Activated naive CD8-positive, alpha-beta T cell treated with anti-CD3 and anti-CD28 coated beads for 36 hours (primary cell): Measurements from ENCODE around the gene RUNX3. TPM values are rescaled to one million over a fixed set of nuclear protein-coding genes. Genes with fewer than 3 reads are reported as not detected.
"Not testable (repeated sequence)": the region's sequence is repeated elsewhere in the genome, so short reads cannot be mapped to it uniquely, and the experiment has no call there.

Experiments used
- DNase-seq: peaks from one replicate; pipeline ENCODE4 v3.0.0; 2021
- H3K27ac Mint-ChIP-seq: one replicate; pipeline ENCODE4 v1.8.0; 2022; ENCODE audit warnings: mild to moderate bottlenecking, moderate library complexity, mixed read lengths
- H3K27me3 Mint-ChIP-seq: one replicate; pipeline ENCODE4 v1.8.0; 2022; ENCODE audit warnings: mild to moderate bottlenecking, mixed read lengths
- H3K36me3 Mint-ChIP-seq: one replicate; pipeline ENCODE4 v1.8.0; 2021; ENCODE audit warnings: mild to moderate bottlenecking, mixed read lengths
- H3K4me1 Mint-ChIP-seq: one replicate; pipeline ENCODE4 v1.8.0; 2021; ENCODE audit warnings: mixed read lengths
- H3K4me3 Mint-ChIP-seq: one replicate; pipeline ENCODE4 v1.8.0; 2022; ENCODE audit warnings: mild to moderate bottlenecking, moderate library complexity, mixed read lengths
- H3K9me3 Mint-ChIP-seq: one replicate; pipeline ENCODE4 v1.8.0; 2022; ENCODE audit warnings: mixed read lengths
- total RNA-seq, 2 experiments: library from RNA; stranded (reverse); gene quantifications; one replicate each; pipeline ENCODE4 v1.2.3, GENCODE V29; 2021

RUNX3 gene
- total RNA-seq, 2 experiments from 2014 or later, result 144 TPM

DNA sequence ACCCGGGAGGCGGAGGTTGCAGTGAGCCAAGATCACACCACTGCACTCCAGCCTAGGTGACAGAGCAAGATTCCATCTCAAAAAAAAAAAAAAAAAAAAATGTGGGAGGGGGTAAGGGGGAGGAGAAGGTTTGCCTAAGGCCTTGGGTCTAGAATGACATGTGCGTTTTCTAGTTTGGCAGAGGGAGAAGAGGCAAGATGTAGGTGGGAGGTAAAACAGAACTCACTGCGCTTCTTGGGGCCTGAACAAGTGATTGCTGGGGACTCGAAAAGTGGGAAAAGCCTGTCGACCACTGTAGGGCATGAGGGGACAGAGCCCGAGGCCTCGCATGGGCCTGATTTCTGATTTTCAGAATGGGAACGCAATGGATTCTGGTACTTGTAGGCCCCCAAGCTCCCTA lies 19.9 kb downstream of the RUNX3 start:
- Mint-ChIP-seq H3K27me3 (no peaks in the 10 kb centered on the region), H3K4me1 (peaks cover 53% of the 10 kb centered on the region), H3K4me3 (peak overlapping the region; percentile 22), H3K36me3 (peaks cover 63% of the 10 kb centered on the region), H3K27ac (peak overlapping the region; percentile 93), H3K9me3 (no peaks in the 10 kb centered on the region)
- DNase-seq, result no peak

DNA sequence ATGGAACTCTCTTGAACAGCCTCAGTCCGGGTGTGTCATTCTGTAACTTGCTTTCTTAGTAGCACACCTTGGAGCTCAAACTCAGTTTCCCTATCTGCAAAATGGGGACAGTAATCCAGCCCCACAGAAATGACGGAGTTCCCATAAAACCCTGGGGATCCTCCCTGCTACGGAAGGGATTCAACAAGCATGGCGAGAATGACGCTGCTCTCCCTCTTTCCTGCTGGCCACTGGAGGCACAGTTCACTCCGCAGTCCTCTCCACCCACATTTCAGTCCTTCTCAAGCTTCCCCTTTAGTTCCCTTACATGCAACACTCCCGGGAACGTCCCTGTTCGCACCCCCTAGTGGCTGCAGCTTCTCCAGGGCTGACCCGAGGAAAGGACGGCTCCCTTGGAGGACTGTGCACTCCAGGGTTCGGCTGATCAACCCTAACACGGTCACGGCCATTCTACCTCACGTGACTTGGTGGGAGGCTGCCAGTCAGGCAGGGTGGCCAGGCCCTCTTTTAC lies 20.6 kb downstream of the RUNX3 start:
- Mint-ChIP-seq H3K4me1 (peaks cover 48% of the 10 kb centered on the region), H3K27ac (peak overlapping the region; percentile 93), H3K4me3 (no peak overlapping the region), H3K36me3 (peaks cover 57% of the 10 kb centered on the region), H3K9me3 (no peaks in the 10 kb centered on the region), H3K27me3 (no peaks in the 10 kb centered on the region)
- DNase-seq, result no peak

DNA sequence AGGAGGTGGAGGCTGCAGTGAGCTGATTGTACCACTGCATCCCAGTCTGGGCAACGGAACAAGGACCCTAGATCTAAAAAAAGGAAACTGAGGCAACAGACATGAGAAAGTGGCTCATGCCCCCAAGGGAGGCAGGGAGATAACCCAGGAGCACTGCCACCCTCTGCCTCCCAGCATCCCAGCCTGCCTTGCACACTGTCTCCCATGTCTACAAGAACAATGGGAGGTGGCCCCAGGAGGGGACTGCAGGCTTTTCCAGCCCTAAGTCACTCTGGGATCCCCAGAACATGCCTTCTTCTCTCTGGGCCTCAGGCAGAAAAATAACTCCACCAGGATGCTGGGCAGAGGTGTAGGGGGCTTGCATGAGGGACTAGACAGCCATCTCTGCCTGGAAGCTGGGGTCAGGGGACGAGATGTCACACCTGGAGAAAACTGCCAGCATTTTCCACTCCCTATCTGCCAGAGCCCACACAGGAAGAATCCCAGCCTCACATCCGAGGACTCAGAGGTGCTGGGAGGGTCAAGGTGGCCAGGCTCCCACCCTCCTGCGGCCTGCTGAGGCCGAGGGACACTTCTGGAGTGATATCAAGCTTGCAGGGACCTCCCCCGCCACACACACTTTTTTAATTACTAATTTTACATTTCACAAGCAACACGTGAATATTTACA lies 21.4 kb downstream of the RUNX3 start:
- H3K4me1 Mint-ChIP-seq, result peaks cover 49% of the 10 kb centered on the region
- no peak overlapping the region for H3K4me3 Mint-ChIP-seq
- peaks cover 58% of the 10 kb centered on the region for H3K36me3 Mint-ChIP-seq
- no peaks in the 10 kb centered on the region for H3K27me3 Mint-ChIP-seq
- no peaks in the 10 kb centered on the region for H3K9me3 Mint-ChIP-seq
- peak overlapping the region; percentile 93 for H3K27ac Mint-ChIP-seq
- no peak for DNase-seq

DNA sequence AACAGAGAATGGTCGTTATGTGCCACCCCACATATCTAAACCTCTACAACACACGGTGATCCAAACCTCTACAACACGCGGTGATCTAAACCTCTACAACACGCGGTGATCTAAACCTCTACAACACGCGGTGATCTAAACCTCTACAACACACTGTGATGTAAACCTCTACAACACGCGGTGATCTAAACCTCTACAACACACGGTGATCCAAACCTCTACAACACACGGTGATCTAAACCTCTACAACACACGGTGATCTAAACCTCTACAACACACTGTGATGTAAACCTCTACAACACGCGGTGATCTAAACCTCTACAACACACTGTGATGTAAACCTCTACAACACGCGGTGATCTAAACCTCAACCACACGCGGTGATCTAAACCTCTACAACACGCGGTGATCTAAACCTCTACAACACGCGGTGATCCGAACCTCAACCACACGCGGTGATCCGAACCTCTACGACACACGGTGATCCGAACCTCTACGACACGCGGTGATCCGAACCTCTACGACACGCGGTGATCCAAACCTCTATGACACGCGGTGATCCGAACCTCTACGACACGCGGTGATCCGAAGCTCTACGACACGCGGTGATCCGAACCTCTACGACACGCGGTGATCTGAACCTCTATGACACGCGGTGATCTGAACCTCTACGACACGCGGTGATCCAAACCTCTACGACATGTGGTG lies 22.3 kb downstream of the RUNX3 start:
- peaks cover 56% of the 10 kb centered on the region for H3K36me3 Mint-ChIP-seq
- H3K4me1 Mint-ChIP-seq, result peaks cover 45% of the 10 kb centered on the region
- H3K27me3 Mint-ChIP-seq, H3K4me3 Mint-ChIP-seq, DNase-seq, H3K9me3 Mint-ChIP-seq: not testable (repeated sequence)
- H3K27ac Mint-ChIP-seq, result peak overlapping the region; percentile 72

DNA sequence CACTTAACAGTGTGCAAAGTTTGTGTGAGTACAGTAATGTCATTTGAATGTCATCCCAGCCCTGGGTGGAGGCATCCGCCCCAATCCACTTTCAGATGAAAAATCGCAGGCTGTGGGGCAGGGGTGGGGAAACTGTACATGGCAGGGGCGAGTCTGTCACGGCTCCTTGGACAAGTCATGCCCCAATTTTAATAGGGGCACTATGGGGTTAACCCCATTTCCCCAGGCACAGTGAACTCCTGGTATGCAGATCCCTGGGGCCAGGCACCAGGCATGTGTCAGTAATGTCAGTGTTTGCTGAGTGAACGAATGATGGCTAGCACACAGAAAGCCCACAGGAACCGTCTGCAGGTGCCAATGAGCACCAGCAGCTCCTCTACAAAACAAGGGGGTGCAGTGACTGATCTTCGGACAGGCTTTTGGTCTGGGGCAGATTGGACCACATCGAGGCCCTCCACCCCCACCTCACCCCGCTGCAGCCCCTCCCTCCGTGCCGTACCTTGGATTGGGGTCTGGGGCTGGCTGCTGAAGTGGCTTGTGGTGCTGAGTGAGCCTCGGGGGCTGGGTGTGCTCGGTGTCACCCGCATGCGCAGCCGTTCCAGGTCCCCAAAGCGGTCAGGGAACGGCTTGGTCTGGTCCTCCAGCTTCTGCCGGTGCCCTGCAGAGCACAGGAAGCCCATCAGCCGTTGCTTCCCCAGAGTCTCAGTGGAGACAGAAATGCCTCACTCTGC lies 23.2 kb downstream of the RUNX3 start:
- H3K27ac Mint-ChIP-seq, result peak overlapping the region; percentile 42

DNA sequence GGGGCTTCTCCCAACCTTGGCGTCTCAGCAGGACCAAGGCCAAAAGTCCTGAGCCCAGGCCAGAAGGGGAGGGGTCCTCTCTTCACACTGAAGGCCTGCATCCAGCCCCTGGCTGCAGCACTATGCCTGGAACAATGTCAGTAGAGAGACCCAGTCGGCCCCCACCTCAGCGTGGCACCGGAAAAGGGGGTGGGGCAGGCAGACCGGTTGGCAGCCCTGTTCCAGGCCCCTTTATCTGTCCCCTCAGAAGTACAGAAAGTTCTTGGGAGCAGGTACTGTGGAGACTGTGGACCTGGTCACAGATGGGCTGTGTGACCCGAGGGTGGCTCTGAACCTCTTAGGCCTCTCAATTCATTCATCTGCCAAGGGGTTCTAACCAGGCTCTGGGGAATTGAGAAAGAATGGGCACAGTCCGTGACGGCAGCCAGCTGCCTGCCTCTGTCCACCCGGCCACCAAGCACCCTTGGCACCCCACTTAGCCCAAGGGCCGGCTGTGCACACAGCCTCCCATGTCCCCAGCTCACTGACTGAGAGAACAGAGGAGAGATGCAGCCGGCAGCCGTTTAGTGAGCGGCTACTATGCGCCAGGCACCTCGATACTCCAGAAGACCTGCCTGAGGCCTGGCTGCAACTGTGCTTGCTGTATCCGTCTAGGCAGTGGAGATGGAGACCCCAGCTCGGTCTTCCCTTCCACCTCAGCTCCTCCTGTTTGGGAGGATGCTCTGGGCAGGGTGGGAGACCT lies 23.9 kb downstream of the RUNX3 start:
- Mint-ChIP-seq H3K36me3 (peaks cover 53% of the 10 kb centered on the region), H3K9me3 (no peaks in the 10 kb centered on the region), H3K4me3 (no peak overlapping the region), H3K27me3 (no peaks in the 10 kb centered on the region), H3K27ac (no peak overlapping the region), H3K4me1 (peaks cover 38% of the 10 kb centered on the region)
- no peak for DNase-seq

More for the DNA sequence above, 23.2 kb downstream of the RUNX3 start:
- Mint-ChIP-seq H3K36me3 (peaks cover 54% of the 10 kb centered on the region), H3K27me3 (no peaks in the 10 kb centered on the region), H3K4me1 (peaks cover 40% of the 10 kb centered on the region), H3K9me3 (no peaks in the 10 kb centered on the region), H3K4me3 (no peak overlapping the region)
- no peak for DNase-seq

DNA sequence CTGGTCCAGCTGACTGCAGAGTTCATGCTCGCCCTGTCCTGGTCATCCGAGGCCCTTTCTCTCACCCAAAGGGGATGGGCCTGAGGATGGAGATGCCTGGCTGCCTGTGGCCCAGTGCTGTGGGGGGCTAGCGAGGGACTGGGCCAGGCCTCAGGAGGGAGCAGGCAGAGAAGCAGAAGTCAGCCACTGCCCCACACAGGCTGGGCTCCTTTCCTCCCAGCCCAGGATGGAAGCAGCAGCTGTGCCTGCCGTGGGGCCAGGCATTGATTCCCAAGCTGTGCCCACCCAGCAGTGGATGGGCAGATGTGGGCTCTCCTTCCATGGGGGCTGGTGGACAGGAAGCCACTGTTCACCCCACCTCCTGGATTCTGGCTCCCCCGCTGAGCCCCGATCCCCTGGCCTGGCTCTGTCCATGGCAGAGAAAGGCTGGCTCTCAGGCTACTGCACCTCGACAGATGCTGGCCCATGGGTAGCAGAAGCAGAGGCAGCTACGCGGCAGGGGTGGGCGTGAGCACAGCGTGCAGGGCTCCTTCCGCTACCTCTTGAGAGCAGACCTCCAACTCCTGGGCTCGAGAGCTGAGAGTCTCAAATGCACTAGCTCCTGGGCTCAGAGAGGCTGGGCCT lies 24.6 kb downstream of the RUNX3 start:
- no peak for DNase-seq
- Mint-ChIP-seq H3K27me3 (no peaks in the 10 kb centered on the region), H3K4me1 (peaks cover 38% of the 10 kb centered on the region), H3K27ac (peak overlapping the region; percentile 51), H3K4me3 (no peak overlapping the region), H3K9me3 (no peaks in the 10 kb centered on the region), H3K36me3 (peaks cover 50% of the 10 kb centered on the region)

DNA sequence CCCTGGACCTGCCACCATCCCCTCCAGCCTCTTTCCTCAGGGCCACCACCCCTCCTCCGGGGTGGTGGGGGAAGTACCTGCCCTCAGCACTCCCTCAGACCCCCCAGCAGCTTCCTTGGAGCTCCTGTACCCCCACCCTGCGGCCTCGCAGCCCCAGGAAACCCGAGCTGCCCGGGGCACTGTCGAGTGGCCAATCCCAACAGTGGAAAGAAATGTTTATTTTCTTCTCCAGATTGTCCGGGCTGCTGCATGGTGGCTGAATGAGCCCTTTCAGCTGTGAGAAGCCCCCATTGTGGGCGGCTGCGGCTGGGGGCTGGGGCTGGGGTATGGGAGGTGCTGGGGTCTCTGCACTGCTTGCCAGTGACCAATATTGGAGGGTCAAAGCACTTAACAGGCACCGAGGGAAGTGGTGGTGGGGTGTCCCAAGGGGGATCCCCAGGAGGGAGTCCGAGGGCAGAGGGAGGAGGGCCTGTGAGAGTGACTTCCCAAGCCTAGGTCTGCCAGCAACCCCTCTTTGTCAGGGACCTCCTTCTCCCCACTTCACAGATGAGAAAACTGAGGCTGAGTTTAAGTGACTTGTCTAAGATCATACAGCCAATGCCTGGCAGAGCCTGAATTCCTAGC lies 25.2 kb downstream of the RUNX3 start:
- DNase-seq, result no peak
- H3K27me3 Mint-ChIP-seq, result no peaks in the 10 kb centered on the region
- H3K4me1 Mint-ChIP-seq, result peaks cover 39% of the 10 kb centered on the region
- no peak overlapping the region for H3K4me3 Mint-ChIP-seq
- no peaks in the 10 kb centered on the region for H3K9me3 Mint-ChIP-seq
- peaks cover 45% of the 10 kb centered on the region for H3K36me3 Mint-ChIP-seq
- peak overlapping the region; percentile 51 for H3K27ac Mint-ChIP-seq

DNA sequence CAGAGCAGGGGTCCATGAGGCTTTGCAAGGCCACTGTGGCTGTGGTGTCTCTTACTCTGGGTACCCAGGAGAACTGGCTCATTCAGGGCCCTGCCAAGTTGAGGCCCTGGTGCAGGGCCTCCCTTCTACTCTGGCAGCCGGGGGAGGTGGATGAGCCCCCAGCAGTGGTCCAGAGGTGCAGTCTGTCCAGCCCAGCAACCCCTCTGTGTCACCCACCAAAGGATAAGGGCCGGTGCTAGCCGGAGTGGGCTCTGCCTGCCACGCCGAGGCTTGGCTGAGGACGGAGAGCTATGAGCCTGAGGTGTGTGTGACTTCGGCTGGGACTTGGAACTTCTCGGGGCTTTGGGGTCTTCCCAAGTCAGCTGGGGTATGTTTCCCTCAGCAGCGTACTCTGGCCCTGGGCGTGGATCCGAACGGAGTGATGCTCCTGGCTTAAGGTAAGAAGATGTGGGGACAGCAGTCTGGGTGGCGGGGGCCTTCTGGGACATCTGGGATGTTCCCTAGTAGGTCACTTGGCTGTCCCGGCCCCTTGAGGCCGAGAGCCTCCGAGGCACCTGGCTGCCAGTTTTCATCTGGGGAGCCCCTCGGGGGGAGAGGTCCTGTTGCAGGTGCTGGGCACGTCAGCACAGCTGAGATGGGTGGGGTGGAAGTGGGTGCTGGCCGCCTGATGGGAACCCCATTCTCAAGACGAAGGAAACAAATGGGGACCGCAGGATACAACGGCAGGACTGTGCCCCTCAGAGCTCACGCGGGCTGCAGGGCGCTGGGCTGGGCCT lies 25.9 kb downstream of the RUNX3 start:
- Mint-ChIP-seq H3K36me3 (peaks cover 43% of the 10 kb centered on the region), H3K27me3 (peaks cover 6% of the 10 kb centered on the region), H3K4me1 (peaks cover 38% of the 10 kb centered on the region), H3K27ac (peak overlapping the region; percentile 58), H3K9me3 (no peaks in the 10 kb centered on the region), H3K4me3 (no peak overlapping the region)
- DNase-seq, result no peak

DNA sequence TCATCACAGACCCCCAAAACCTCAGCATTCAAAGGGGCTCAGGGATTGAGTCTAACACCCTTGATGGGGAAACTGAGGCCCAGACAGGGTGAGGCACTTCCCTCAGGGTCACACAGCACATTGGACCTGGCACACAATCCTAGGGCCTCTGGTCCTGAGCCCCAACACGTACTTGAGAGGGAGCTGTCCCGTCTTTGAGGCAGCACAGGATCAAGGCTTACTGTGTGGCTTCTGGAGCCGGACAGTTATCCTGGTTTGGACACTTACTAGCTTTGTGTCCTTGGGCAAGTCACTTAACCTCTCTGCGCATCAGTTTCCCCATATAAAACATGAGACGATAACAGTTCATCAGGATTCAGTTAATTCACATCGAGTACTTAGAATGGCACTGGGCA lies 26.5 kb downstream of the RUNX3 start:
- Mint-ChIP-seq H3K36me3 (peaks cover 40% of the 10 kb centered on the region), H3K9me3 (no peaks in the 10 kb centered on the region), H3K4me3 (no peak overlapping the region), H3K4me1 (peaks cover 38% of the 10 kb centered on the region), H3K27me3 (peaks cover 10% of the 10 kb centered on the region), H3K27ac (peak overlapping the region; percentile 58)
- no peak for DNase-seq

DNA sequence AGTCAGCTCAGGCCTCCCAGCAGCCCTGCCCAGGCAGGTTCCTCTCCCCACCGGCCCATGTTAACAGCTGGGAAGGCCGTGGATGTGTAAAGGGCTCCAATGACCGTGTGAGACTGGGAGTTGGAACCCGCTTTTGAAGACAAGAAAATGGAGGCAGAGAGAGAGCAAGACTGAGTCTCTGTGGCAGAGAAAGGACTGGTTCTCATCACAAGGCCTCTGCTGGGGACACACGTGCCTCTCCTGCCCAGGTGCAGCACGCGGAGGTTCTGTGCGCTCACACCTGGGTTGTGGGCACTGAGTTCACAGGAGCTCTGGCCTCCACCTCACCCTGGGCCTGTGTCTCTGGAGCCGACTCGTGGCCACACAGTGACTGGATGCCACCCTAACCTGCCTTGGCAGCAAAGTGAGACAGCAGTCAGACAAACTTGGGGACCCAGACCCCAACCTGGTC lies 27.0 kb downstream of the RUNX3 start:
- peaks cover 36% of the 10 kb centered on the region for H3K36me3 Mint-ChIP-seq
- peaks cover 12% of the 10 kb centered on the region for H3K27me3 Mint-ChIP-seq
- peak overlapping the region; percentile 58 for H3K27ac Mint-ChIP-seq
- H3K4me3 Mint-ChIP-seq, result no peak overlapping the region
- peaks cover 39% of the 10 kb centered on the region for H3K4me1 Mint-ChIP-seq
- DNase-seq, result no peak
- H3K9me3 Mint-ChIP-seq, result no peaks in the 10 kb centered on the region

DNA sequence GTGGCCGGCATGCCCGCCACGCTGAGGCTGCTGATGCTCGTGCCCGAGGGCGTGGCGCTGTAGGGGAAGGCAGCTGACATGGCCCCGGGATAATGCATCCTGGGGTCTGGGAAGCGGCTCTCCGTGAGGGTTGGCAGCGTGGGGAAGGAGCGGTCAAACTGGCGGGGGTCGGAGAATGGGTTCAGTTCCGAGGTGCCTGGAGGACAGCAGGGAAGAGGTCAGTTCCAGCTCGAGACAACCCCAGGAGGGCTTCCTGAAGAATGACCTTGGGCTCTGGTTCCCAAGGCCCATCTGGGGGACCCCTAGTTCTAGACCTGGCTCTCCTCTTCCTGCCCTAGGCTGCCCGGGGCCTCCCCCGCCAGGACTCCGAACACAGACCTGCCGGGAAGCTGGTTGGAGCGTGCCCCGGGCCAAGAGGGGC lies 27.6 kb downstream of the RUNX3 start:
- no peak for DNase-seq
- H3K27ac Mint-ChIP-seq, result peak overlapping the region; percentile 29
- peaks cover 31% of the 10 kb centered on the region for H3K36me3 Mint-ChIP-seq
- peaks cover 13% of the 10 kb centered on the region for H3K27me3 Mint-ChIP-seq
- no peak overlapping the region for H3K4me3 Mint-ChIP-seq
- peaks cover 37% of the 10 kb centered on the region for H3K4me1 Mint-ChIP-seq
- H3K9me3 Mint-ChIP-seq, result no peaks in the 10 kb centered on the region

DNA sequence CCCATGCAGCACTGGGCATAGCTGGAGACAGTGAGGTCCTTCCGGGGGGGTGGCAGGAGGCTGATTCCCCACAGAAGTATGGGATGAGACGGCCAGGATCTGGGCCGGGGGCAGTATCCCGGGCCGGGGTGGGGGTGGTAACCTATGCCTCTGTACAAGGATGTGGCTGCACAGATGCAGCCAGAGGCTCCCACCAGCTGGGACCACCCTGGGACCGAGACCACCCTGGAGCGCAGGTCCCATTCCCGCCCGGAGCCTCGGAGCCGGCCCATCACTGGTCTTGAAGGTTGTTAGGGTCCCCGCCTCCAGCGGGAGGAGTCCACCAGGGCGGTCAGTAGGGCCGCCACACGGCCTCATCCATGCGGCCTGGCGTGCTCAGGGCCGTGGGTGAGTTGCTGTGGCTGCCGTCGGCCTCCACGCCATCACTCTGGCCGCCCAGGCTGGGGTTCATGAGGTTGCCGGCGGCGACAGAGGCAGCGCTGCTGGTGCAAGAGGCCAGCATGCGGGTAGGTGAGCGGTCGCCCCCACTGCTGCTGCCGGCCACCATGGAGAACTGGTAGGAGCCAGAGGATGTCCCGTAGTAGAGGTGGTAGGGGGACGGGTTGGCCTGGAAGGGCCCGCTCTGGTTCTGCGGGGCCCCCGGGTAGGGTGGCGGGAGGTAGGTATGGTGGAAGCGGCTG lies 28.1 kb downstream of the RUNX3 start:
- peaks cover 28% of the 10 kb centered on the region for H3K36me3 Mint-ChIP-seq
- H3K27ac Mint-ChIP-seq, result peak overlapping the region; percentile 85
- no peak for DNase-seq
- H3K9me3 Mint-ChIP-seq, result no peaks in the 10 kb centered on the region
- H3K27me3 Mint-ChIP-seq, result peaks cover 13% of the 10 kb centered on the region
- no peak overlapping the region for H3K4me3 Mint-ChIP-seq
- peaks cover 36% of the 10 kb centered on the region for H3K4me1 Mint-ChIP-seq
